Effector memory CD4-positive, alpha-beta T cell (primary cell): ENCODE measurements around the gene SLC39A12.

Source experiments
- DNase-seq, 3 donors: peaks; one replicate each; pipeline ENCODE4 v3.0.0-alpha.2; 2020
- H3K27ac ChIP-seq: 2 replicates; pipeline ENCODE4 v1.7.0; 2013; ENCODE audit warnings: mild to moderate bottlenecking, low read length, moderate library complexity; ENCODE audit not compliant: insufficient read depth, poor library complexity, severe bottlenecking
- H3K27me3 ChIP-seq: replicated peaks from 2 replicates; pipeline ENCODE4 v1.7.0; 2013; ENCODE audit warnings: mild to moderate bottlenecking, low read length; ENCODE audit not compliant: insufficient read depth, control insufficient read depth, poor library complexity, severe bottlenecking
- H3K36me3 ChIP-seq: 2 replicates; pipeline ENCODE4 v1.7.0; 2013; ENCODE audit warnings: mild to moderate bottlenecking, low read length, moderate library complexity; ENCODE audit not compliant: control insufficient read depth, insufficient read depth
- H3K4me1 ChIP-seq: 2 replicates; pipeline ENCODE4 v1.7.0; 2013; ENCODE audit warnings: low read length, mild to moderate bottlenecking; ENCODE audit not compliant: control insufficient read depth, insufficient read depth, poor library complexity, severe bottlenecking
- H3K4me3 ChIP-seq: 2 replicates; pipeline ENCODE4 v1.7.0; 2013; ENCODE audit warnings: low read length, low read depth, mild to moderate bottlenecking; ENCODE audit not compliant: insufficient read depth, poor library complexity, severe bottlenecking
- H3K9me3 ChIP-seq: 2 replicates; pipeline ENCODE4 v1.7.0; 2013; ENCODE audit warnings: mild to moderate bottlenecking, low read length, moderate library complexity; ENCODE audit not compliant: control insufficient read depth

The SLC39A12 gene

GRCh38 chr10:17992266-17992665 lies 40.5 kb downstream of the SLC39A12 start:
- no peak for DNase-seq
- H3K9me3 ChIP-seq = no peaks in the 10 kb centered on the region
- no peak overlapping the region for H3K4me3 ChIP-seq
- H3K27ac ChIP-seq = no peak overlapping the region
- no peaks in the 10 kb centered on the region for H3K27me3 ChIP-seq
- H3K4me1 ChIP-seq = no peaks in the 10 kb centered on the region
- no peaks in the 10 kb centered on the region for H3K36me3 ChIP-seq

GRCh38 chr10:17993361-17993760 lies 41.6 kb downstream of the SLC39A12 start:
- Histone ChIP-seq H3K9me3 (no peaks in the 10 kb centered on the region), H3K4me3 (no peak overlapping the region), H3K27ac (no peak overlapping the region), H3K36me3 (no peaks in the 10 kb centered on the region), H3K27me3 (no peaks in the 10 kb centered on the region), H3K4me1 (no peaks in the 10 kb centered on the region)
- DNase-seq = no peak

GRCh38 chr10:18000601-18001000 lies 48.9 kb downstream of the SLC39A12 start:
- Histone ChIP-seq H3K27me3 (no peaks in the 10 kb centered on the region), H3K27ac (no peak overlapping the region)

GRCh38 chr10:18005445-18005780 lies 53.7 kb downstream of the SLC39A12 start:
- Histone ChIP-seq H3K36me3 (no peaks in the 10 kb centered on the region), H3K9me3 (no peaks in the 10 kb centered on the region), H3K27me3 (no peaks in the 10 kb centered on the region), H3K27ac (no peak overlapping the region), H3K4me1 (no peaks in the 10 kb centered on the region), H3K4me3 (no peak overlapping the region)
- no peak for DNase-seq

More at GRCh38 chr10:18000601-18001000, 48.9 kb downstream of the SLC39A12 start:
- Histone ChIP-seq H3K9me3 (no peaks in the 10 kb centered on the region), H3K4me1 (no peaks in the 10 kb centered on the region), H3K36me3 (no peaks in the 10 kb centered on the region), H3K4me3 (no peak overlapping the region)
- DNase-seq = no peak

DNA sequence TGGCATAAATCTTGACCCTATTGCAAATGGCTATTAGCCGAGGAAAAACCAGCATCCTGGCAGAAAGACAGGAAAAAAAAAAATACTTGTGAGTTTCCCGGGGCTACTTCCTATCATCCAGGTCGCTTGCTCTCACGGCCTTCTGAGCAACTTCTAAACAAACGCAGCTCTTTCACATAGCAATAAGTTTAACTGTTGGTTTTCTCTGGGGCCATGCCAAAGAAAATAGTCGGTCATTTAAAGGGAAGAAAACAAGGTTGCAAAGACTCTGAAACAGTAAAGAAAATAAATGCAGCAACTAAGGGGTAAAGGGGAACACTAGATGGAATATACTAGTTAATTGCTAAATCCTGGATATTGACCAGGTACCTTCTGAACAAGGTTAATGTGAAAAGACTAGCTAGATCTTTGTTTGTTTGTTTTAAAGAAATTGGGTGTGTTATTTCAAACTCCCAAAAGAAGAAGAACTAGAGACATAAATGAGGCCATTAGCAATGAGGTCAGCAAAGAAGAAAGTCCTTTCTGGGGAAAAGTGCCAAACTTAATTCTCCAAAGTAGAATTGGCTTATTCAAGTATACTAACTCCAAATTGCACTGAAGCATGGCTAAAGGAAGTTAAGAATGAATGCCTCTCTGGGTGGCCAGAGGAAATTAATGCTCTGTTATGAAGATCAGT lies 54.2 kb downstream of the SLC39A12 start:
- Histone ChIP-seq H3K4me1 (no peaks in the 10 kb centered on the region), H3K27ac (no peak overlapping the region), H3K9me3 (no peaks in the 10 kb centered on the region), H3K27me3 (no peaks in the 10 kb centered on the region), H3K36me3 (no peaks in the 10 kb centered on the region), H3K4me3 (no peak overlapping the region)
- DNase-seq = no peak

DNA sequence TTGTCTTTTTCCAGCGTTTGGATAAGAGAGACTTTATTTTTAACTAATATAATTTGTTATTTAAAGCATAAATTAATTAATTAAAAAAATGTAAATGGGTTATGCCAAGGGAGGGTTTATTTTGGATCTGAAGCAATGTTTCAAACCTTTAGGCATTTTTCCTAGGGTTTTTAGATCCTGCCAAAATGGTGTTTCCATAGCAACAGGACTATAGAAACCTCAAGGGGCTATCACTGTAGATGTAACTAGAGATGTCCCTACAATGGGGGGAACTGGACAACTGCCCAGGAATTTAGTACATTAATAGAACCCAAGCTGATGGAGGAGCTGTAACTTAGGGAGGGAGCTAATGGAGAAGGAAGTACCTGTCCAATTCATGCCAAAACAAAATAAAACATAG lies 57.3 kb downstream of the SLC39A12 start:
- H3K27ac ChIP-seq = no peak overlapping the region
- no peaks in the 10 kb centered on the region for H3K9me3 ChIP-seq
- H3K4me3 ChIP-seq = no peak overlapping the region
- H3K27me3 ChIP-seq = no peaks in the 10 kb centered on the region
- no peak for DNase-seq
- H3K4me1 ChIP-seq = no peaks in the 10 kb centered on the region
- H3K36me3 ChIP-seq = no peaks in the 10 kb centered on the region

DNA sequence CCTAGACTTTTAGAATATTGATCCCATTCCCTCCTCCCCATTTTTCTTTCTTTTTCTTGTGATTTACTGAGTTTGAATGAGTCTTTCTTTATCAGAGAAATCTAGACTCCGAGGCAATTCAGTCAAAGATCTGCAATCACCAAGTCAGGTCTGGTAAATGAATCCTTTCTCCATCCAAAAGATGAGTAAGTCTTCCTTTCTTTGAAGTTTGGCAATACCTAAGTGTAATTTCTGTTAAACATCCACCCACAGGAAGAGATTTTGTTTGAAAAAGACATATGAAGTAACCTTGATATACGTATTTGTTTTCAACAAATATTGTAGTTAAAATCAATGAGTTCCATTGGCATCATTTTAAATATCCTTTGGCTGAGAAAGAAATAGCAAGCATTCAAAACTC lies 58.3 kb downstream of the SLC39A12 start:
- Histone ChIP-seq H3K27ac (no peak overlapping the region), H3K9me3 (no peaks in the 10 kb centered on the region), H3K4me1 (no peaks in the 10 kb centered on the region), H3K36me3 (no peaks in the 10 kb centered on the region), H3K27me3 (no peaks in the 10 kb centered on the region), H3K4me3 (no peak overlapping the region)
- no peak for DNase-seq

DNA sequence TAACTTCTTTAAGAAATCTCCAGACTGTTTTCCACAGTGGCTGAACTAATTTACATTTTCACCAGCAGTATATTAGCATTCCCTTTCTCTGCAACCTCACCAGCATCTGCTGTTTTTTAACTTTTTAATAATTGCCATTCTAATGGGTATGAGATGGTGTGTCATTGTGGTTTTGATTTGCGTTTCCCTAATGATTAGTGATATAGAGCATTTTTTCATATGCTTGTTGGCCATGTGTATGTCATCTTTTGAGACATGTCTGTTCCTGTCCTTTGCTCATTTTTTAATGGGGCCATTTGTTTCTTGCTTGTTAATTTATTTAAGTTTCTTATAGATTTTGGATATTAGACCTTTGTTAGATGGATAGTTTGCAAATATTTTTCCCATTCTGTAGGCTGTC lies 68.8 kb downstream of the SLC39A12 start:
- Histone ChIP-seq H3K4me1 (no peaks in the 10 kb centered on the region), H3K36me3 (no peaks in the 10 kb centered on the region), H3K27ac (no peak overlapping the region), H3K9me3 (no peaks in the 10 kb centered on the region), H3K4me3 (no peak overlapping the region), H3K27me3 (no peaks in the 10 kb centered on the region)
- no peak for DNase-seq

DNA sequence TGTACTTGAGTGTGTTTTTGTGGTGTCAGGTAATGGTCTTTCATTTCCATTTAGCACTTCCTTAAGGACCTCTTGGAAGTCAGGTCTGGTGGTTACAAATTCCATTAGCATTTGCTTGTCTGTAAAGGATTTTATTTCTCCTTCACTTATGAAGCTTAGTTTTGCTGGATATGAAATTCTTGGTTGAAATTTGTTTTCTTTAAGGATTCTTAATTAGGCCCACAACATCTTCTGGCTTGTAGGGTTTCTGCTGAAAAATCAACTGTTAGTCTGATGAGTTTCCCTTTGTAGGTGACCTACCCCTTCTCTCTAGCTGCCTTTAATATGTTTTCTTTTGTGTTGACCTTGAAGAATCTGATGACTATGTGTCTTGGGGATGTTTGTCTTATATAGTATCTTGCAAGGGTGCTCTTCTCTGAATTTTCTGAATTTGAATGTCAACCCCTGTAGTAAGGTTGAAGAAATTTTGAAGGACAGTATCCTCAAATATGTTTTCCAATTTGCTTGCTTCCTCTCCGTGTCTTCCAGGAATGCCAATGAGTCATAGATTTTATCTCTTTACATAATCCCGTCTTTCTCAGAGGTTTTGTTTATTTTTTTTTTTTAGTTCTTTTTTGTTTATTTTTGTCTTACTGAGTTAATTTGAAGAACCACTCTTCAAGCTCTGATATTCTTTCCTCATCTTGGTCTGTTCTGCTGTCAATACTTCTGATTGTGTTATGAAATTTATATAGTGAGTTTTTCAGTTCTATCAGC lies 70.2 kb downstream of the SLC39A12 start:
- Histone ChIP-seq H3K9me3 (no peaks in the 10 kb centered on the region), H3K27ac (no peak overlapping the region), H3K36me3 (no peaks in the 10 kb centered on the region), H3K27me3 (no peaks in the 10 kb centered on the region), H3K4me3 (no peak overlapping the region), H3K4me1 (no peaks in the 10 kb centered on the region)
- no peak for DNase-seq

GRCh38 chr10:18043148-18044006 lies 91.7 kb downstream of the SLC39A12 start:
- DNase-seq = no peak
- Histone ChIP-seq H3K9me3 (no peaks in the 10 kb centered on the region), H3K27me3 (no peaks in the 10 kb centered on the region), H3K4me1 (no peaks in the 10 kb centered on the region), H3K27ac (no peak overlapping the region), H3K36me3 (no peaks in the 10 kb centered on the region), H3K4me3 (no peak overlapping the region)
